Activated CD4-positive, alpha-beta T cell treated with anti-CD3 and anti-CD28 coated beads, Interleukin-2, amount 10 ng/mL, durations not matched to agents 24 days and 14 days (primary cell): ENCODE data around the gene AGPAT3. TPM values are rescaled to one million over a fixed set of nuclear protein-coding genes. Genes with fewer than 3 reads are reported as not detected.
A peak's percentile ranks its signal among the peaks of the same experiment; 100 is the strongest.

Experiments
- DNase-seq: peaks from one replicate; pipeline ENCODE4 v3.0.0; 2022
- H3K27ac Mint-ChIP-seq: one replicate; pipeline ENCODE4 v1.8.0; 2022; ENCODE audit warnings: mild to moderate bottlenecking, mixed read lengths
- H3K27me3 Mint-ChIP-seq: one replicate; pipeline ENCODE4 v1.8.0; 2022; ENCODE audit warnings: mixed read lengths
- H3K36me3 Mint-ChIP-seq: one replicate; pipeline ENCODE4 v1.8.0; 2022; ENCODE audit warnings: low read depth, mild to moderate bottlenecking, mixed read lengths
- H3K4me1 Mint-ChIP-seq: one replicate; pipeline ENCODE4 v1.8.0; 2021; ENCODE audit warnings: mixed read lengths
- H3K4me3 Mint-ChIP-seq: one replicate; pipeline ENCODE4 v1.8.0; 2022; ENCODE audit warnings: mild to moderate bottlenecking, moderate library complexity, mixed read lengths
- H3K9me3 Mint-ChIP-seq: one replicate; pipeline ENCODE4 v1.8.0; 2021; ENCODE audit warnings: mixed read lengths
- intact Hi-C: fragments of 100-400 bp; cut with micrococcal nuclease; formaldehyde crosslinking; loops from one replicate; pipeline ENCODE4 v1.15.1; 2023
- total RNA-seq: library from RNA; stranded (reverse); gene quantifications from 2 replicates; pipeline ENCODE4 v1.2.3, GENCODE V29; 2022

AGPAT3 gene
- total RNA-seq, 1 donor from 2014 or later = 127 TPM

GRCh38 chr21:43874085-43874805, 9.2 kb downstream of the AGPAT3 start:
- no peak overlapping the region for H3K4me3 Mint-ChIP-seq
- peak overlapping the region; percentile 63 for H3K27ac Mint-ChIP-seq
- DNase-seq = no peak
- intact Hi-C loops = loop anchor here (1.0 kb wide), 1 partner anchor 8 kb away; no protein-coding TSS in a partner anchor
- H3K4me1 Mint-ChIP-seq = peaks cover 42% of the 10 kb centered on the region
- no peaks in the 10 kb centered on the region for H3K27me3 Mint-ChIP-seq
- H3K9me3 Mint-ChIP-seq = no peaks in the 10 kb centered on the region
- peaks cover 57% of the 10 kb centered on the region for H3K36me3 Mint-ChIP-seq

GRCh38 chr21:43876605-43877004, 11.6 kb downstream of the AGPAT3 start:
- H3K36me3 Mint-ChIP-seq = peaks cover 53% of the 10 kb centered on the region
- intact Hi-C loops = no loop called here
- H3K27ac Mint-ChIP-seq = no peak overlapping the region
- no peak for DNase-seq
- H3K27me3 Mint-ChIP-seq = no peaks in the 10 kb centered on the region
- H3K4me3 Mint-ChIP-seq = no peak overlapping the region
- no peaks in the 10 kb centered on the region for H3K9me3 Mint-ChIP-seq
- H3K4me1 Mint-ChIP-seq = peaks cover 57% of the 10 kb centered on the region

GRCh38 chr21:43877936-43878575, 13.0 kb downstream of the AGPAT3 start:
- peaks cover 56% of the 10 kb centered on the region for H3K4me1 Mint-ChIP-seq
- H3K27ac Mint-ChIP-seq = no peak overlapping the region
- DNase-seq = no peak
- H3K27me3 Mint-ChIP-seq = no peaks in the 10 kb centered on the region
- no peaks in the 10 kb centered on the region for H3K9me3 Mint-ChIP-seq
- peaks cover 42% of the 10 kb centered on the region for H3K36me3 Mint-ChIP-seq
- intact Hi-C loops = no loop called here
- no peak overlapping the region for H3K4me3 Mint-ChIP-seq

GRCh38 chr21:43879348-43880110, 14.5 kb downstream of the AGPAT3 start:
- no peaks in the 10 kb centered on the region for H3K9me3 Mint-ChIP-seq
- peaks cover 60% of the 10 kb centered on the region for H3K4me1 Mint-ChIP-seq
- H3K36me3 Mint-ChIP-seq = peaks cover 41% of the 10 kb centered on the region
- H3K4me3 Mint-ChIP-seq = no peak overlapping the region
- no peaks in the 10 kb centered on the region for H3K27me3 Mint-ChIP-seq
- no peak for DNase-seq
- intact Hi-C loops = loop anchor here (5.0 kb wide), 1 partner anchor 38 kb away; no protein-coding TSS in a partner anchor
- H3K27ac Mint-ChIP-seq = peak overlapping the region; percentile 32

DNA sequence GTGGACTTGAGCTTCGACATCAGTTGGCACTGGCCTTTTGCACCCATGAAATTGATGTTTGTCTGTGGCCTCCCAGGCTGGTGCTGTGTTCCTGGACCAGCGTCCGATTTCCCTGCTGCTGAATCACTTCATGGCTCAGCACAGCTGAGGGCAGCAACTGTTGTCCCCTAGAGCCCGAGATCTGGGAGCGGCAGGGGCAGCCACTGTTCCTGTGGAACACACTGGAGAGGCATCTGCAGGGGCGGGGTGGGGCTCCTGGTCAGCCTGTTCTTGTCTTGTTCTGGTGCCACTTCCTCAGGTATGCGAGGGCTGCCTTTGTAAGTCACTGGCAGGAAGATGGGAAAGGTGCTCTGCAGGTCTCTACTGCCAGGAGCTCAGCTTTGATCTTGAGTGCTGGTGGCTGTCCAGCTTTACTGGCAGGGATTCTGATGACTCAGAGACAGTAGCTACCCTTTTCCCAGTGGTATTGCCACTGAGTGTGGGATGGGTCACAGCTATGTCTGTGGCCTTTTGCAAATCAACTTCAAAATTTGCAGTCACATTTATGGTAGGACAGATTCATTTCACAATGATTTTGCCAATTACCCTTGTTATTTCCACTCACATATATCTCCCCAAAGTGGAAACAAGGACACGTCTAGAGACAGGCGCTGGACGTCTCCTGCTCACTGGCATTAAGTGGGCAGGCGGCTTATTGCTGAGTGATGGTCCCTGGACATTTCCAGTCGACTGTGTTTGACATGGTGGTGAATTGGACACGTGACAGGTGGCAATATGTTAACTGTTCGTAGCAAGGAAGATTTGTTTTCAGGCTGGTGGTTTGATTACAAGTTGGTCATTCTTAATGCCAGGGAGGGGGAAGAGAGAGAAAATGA, 15.3 kb downstream of the AGPAT3 start:
- no peak overlapping the region for H3K4me3 Mint-ChIP-seq
- DNase-seq = no peak
- H3K27me3 Mint-ChIP-seq = no peaks in the 10 kb centered on the region
- H3K27ac Mint-ChIP-seq = peak overlapping the region; percentile 72
- H3K9me3 Mint-ChIP-seq = no peaks in the 10 kb centered on the region
- peaks cover 60% of the 10 kb centered on the region for H3K4me1 Mint-ChIP-seq
- intact Hi-C loops = loop anchor here (5.0 kb wide), 1 partner anchor 37 kb away; no protein-coding TSS in a partner anchor
- peaks cover 41% of the 10 kb centered on the region for H3K36me3 Mint-ChIP-seq

- Mint-ChIP-seq H3K4me1 (peaks cover 63% of the 10 kb centered on the region), H3K4me3 (no peak overlapping the region), H3K27me3 (no peaks in the 10 kb centered on the region), H3K9me3 (no peaks in the 10 kb centered on the region), H3K27ac (no peak overlapping the region), H3K36me3 (peaks cover 34% of the 10 kb centered on the region)
- no peak for DNase-seq
- intact Hi-C loops = loop anchor here (5.0 kb wide), 1 partner anchor 36 kb away; no protein-coding TSS in a partner anchor
These were observed 16.3 kb downstream of the AGPAT3 start for GRCh38 chr21:43881283-43881682.

DNA sequence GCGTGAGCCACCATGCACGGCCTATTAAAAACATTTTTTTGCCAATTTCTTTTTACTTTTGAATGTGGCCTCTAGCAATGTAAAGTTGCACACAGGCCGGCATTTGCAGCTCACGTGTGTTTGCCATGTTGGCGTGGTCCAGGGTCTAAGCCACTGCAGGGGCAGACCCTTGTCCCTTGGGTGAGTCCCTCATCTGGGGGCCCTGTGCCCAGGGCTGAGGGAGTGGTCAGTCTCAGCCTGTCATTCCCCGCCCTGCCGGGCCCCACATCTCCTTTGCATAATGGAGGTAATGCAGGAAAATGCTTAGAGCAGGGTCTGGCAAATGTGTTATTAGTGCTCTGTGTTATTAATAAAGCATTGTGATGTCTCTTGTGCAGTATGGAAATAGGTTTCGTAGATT, 16.9 kb downstream of the AGPAT3 start:
- H3K27me3 Mint-ChIP-seq = no peaks in the 10 kb centered on the region
- peaks cover 33% of the 10 kb centered on the region for H3K36me3 Mint-ChIP-seq
- peaks cover 63% of the 10 kb centered on the region for H3K4me1 Mint-ChIP-seq
- intact Hi-C loops = loop anchor here (5.0 kb wide), 1 partner anchor 35 kb away; no protein-coding TSS in a partner anchor
- no peaks in the 10 kb centered on the region for H3K9me3 Mint-ChIP-seq
- H3K4me3 Mint-ChIP-seq = no peak overlapping the region
- no peak overlapping the region for H3K27ac Mint-ChIP-seq
- no peak for DNase-seq

- H3K4me3 Mint-ChIP-seq = no peak overlapping the region
- H3K27ac Mint-ChIP-seq = peak overlapping the region; percentile 82
- peaks cover 59% of the 10 kb centered on the region for H3K4me1 Mint-ChIP-seq
- no peaks in the 10 kb centered on the region for H3K9me3 Mint-ChIP-seq
- H3K36me3 Mint-ChIP-seq = peaks cover 30% of the 10 kb centered on the region
- no peaks in the 10 kb centered on the region for H3K27me3 Mint-ChIP-seq
- no peak for DNase-seq
- intact Hi-C loops = loop anchor here (5.0 kb wide), 1 partner anchor 34 kb away; no protein-coding TSS in a partner anchor
These were observed 18.0 kb downstream of the AGPAT3 start for GRCh38 chr21:43882952-43883545.

DNA sequence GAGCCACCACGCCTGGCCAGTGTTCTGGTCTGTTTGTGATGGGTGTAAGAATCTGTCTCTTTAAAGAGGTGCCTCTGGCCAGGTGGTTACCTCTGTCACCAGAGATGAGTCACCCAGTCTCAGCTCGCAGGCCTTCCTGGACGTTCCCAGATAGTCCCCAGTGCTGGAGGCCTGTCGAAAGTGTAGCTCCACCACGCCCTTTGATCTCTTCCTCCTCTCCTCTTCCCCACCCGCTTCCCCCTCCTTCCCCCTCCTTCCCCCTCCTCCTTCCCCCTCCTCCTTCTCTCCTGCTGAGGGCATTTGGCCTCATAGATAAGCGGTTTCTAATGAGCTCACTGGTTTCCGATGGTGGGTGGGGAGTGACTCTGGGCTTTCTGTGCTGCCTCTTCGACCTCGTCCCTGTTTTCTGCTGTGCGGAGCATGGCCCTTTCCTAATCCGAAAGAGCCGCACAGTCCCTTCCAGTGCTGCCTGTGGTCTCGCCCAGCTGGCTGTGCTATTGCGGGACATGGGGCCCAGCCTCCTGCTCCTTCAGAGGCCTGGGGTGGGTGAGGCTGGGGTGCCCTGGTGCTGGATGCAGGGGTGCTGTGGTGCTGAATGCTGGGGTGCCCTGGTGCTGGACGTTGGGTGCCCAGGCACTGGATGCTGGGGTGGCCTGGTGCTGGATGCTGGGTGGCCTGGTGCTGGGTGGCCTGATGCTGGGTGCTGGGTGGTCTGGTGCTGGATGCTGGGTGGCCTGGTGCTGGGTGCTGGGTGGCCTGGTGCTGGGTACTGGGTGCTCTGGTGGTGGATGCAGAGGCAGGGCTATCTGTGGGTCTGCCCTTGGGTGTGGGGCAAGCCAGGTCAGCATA, 19.2 kb downstream of the AGPAT3 start:
- Mint-ChIP-seq H3K4me3 (peak overlapping the region; percentile 61), H3K4me1 (peaks cover 55% of the 10 kb centered on the region), H3K27ac (peak overlapping the region; percentile 82), H3K9me3 (no peaks in the 10 kb centered on the region), H3K36me3 (peaks cover 24% of the 10 kb centered on the region), H3K27me3 (no peaks in the 10 kb centered on the region)
- intact Hi-C loops = loop anchor here (1.0 to 5.0 kb wide), 2 partner anchors 9 to 33 kb away; no protein-coding TSS in a partner anchor
- peak; percentile 65 for DNase-seq

- no peaks in the 10 kb centered on the region for H3K27me3 Mint-ChIP-seq
- no peak for DNase-seq
- peaks cover 28% of the 10 kb centered on the region for H3K36me3 Mint-ChIP-seq
- H3K4me1 Mint-ChIP-seq = peaks cover 52% of the 10 kb centered on the region
- intact Hi-C loops = loop anchor here (1.0 to 5.0 kb wide), 2 partner anchors 8 to 32 kb away; no protein-coding TSS in a partner anchor
- H3K4me3 Mint-ChIP-seq = peak overlapping the region; percentile 36
- H3K27ac Mint-ChIP-seq = peak overlapping the region; percentile 63
- no peaks in the 10 kb centered on the region for H3K9me3 Mint-ChIP-seq
These were observed 19.9 kb downstream of the AGPAT3 start for GRCh38 chr21:43884861-43885417.

- no peak overlapping the region for H3K4me3 Mint-ChIP-seq
- peaks cover 28% of the 10 kb centered on the region for H3K36me3 Mint-ChIP-seq
- no peak overlapping the region for H3K27ac Mint-ChIP-seq
- no peaks in the 10 kb centered on the region for H3K9me3 Mint-ChIP-seq
- peaks cover 47% of the 10 kb centered on the region for H3K4me1 Mint-ChIP-seq
- no peaks in the 10 kb centered on the region for H3K27me3 Mint-ChIP-seq
- DNase-seq = no peak
- intact Hi-C loops = no loop called here
These were observed 20.7 kb downstream of the AGPAT3 start for GRCh38 chr21:43885721-43886120.

- H3K36me3 Mint-ChIP-seq = peaks cover 31% of the 10 kb centered on the region
- peaks cover 40% of the 10 kb centered on the region for H3K4me1 Mint-ChIP-seq
- no peak overlapping the region for H3K4me3 Mint-ChIP-seq
- H3K27ac Mint-ChIP-seq = no peak overlapping the region
- no peak for DNase-seq
- no peaks in the 10 kb centered on the region for H3K9me3 Mint-ChIP-seq
- intact Hi-C loops = no loop called here
- no peaks in the 10 kb centered on the region for H3K27me3 Mint-ChIP-seq
These were observed 21.5 kb downstream of the AGPAT3 start for GRCh38 chr21:43886565-43886964.
